DMS 273 (cell line): ENCODE measurements around the gene RERE.

Experiments used
- DNase-seq: peaks from one replicate; lab custom pipeline; 2025; ENCODE audit not compliant: unreplicated experiment; lab: John Stamatoyannopoulos, UW

Gene RERE

GRCh38 chr1:8417625-8418024 lies 399.8 kb downstream of the RERE start:
- DNase-seq = no peak

GRCh38 chr1:8416881-8417280 lies 400.6 kb downstream of the RERE start:
- no peak for DNase-seq

- no peak for DNase-seq
Measured at GRCh38 chr1:8415526-8416278, 401.7 kb downstream of the RERE start.

GRCh38 chr1:8412183-8412831 lies 405.1 kb downstream of the RERE start:
- DNase-seq = no peak

GRCh38 chr1:8411803-8412182 lies 405.6 kb downstream of the RERE start:
- no peak for DNase-seq

GRCh38 chr1:8410791-8411190 lies 406.6 kb downstream of the RERE start:
- DNase-seq = no peak

- DNase-seq = no peak
Measured at GRCh38 chr1:8409606-8410005, 407.8 kb downstream of the RERE start.

GRCh38 chr1:8409106-8409505 lies 408.3 kb downstream of the RERE start:
- peak; percentile 24 for DNase-seq

GRCh38 chr1:8408151-8408839 lies 409.1 kb downstream of the RERE start:
- DNase-seq = no peak

- no peak for DNase-seq
Measured at GRCh38 chr1:8407652-8408051, 409.8 kb downstream of the RERE start.

- DNase-seq = no peak
Measured at GRCh38 chr1:8406960-8407359, 410.5 kb downstream of the RERE start.

GRCh38 chr1:8406011-8406410 lies 411.4 kb downstream of the RERE start:
- DNase-seq = no peak

GRCh38 chr1:8404460-8405370 lies 412.7 kb downstream of the RERE start:
- DNase-seq = no peak

- DNase-seq = no peak
Measured at GRCh38 chr1:8402109-8402710, 415.2 kb downstream of the RERE start.

- no peak for DNase-seq
Measured at GRCh38 chr1:8398677-8399076, 418.8 kb downstream of the RERE start.

- DNase-seq = no peak
Measured at GRCh38 chr1:8398086-8398485, 419.4 kb downstream of the RERE start.

- DNase-seq = no peak
Measured at GRCh38 chr1:8397511-8397910, 419.9 kb downstream of the RERE start.

- DNase-seq = no peak
Measured at GRCh38 chr1:8396786-8397406, 420.5 kb downstream of the RERE start.

- no peak for DNase-seq
Measured at GRCh38 chr1:8396083-8396785, 421.2 kb downstream of the RERE start.

GRCh38 chr1:8395433-8395866 lies 422.0 kb downstream of the RERE start:
- DNase-seq = no peak
